Glomerular endothelial cell (primary cell): ENCODE data around the gene TFB1M. TPM values are rescaled to one million over a fixed set of nuclear protein-coding genes. Genes with fewer than 3 reads are reported as not detected.
"Not testable (repeated sequence)": the region's sequence is repeated elsewhere in the genome, so short reads cannot be mapped to it uniquely, and the experiment has no call there.

Experiments
- DNase-seq: peaks from one replicate; pipeline ENCODE4 v3.0.0-alpha.2; 2011; ENCODE audit warnings: low read depth, low spot score; ENCODE audit errors: extremely low read depth
- total RNA-seq: library from RNA; depleted of rRNA; stranded (reverse); fragments of >200 nt; gene quantifications from 2 replicates; pipeline ENCODE4 v1.2.3, GENCODE V29; 2015

The TFB1M gene
- total RNA-seq, 1 donor from 2014 or later: 17.9 TPM

DNA sequence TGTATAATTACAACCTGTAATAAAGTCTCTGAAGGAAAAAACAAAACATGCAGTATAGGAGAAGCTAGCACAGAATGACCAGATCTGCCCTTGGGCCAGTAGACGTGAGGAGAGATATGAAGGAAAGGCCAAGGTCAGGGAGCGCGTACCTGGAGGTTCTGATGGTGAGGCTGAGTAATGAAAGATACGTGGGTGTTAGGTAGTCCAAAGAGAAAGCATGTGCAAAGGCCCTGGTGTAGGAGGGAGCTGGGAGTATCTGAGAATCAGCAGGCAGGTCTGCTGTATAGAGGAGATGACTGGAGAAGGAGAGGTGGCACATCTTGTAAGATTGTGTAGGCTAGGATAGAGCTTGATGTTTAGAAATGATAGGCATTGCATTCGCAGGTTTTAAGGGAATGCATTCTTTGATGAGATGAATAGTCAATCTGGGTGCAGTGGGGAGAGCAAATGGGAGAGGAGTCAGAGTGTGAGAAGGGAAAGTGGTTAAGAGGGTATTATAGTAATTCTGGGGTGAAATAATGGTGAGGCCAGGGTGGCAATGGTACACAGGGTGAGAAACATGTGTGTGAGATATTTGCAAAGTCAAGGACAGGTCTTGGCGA is 15.9 kb upstream of the TFB1M start:
- DNase-seq: no peak

- DNase-seq: no peak
Observed at GRCh38 chr6:155329460-155330132, 15.3 kb upstream of the TFB1M start.

DNA sequence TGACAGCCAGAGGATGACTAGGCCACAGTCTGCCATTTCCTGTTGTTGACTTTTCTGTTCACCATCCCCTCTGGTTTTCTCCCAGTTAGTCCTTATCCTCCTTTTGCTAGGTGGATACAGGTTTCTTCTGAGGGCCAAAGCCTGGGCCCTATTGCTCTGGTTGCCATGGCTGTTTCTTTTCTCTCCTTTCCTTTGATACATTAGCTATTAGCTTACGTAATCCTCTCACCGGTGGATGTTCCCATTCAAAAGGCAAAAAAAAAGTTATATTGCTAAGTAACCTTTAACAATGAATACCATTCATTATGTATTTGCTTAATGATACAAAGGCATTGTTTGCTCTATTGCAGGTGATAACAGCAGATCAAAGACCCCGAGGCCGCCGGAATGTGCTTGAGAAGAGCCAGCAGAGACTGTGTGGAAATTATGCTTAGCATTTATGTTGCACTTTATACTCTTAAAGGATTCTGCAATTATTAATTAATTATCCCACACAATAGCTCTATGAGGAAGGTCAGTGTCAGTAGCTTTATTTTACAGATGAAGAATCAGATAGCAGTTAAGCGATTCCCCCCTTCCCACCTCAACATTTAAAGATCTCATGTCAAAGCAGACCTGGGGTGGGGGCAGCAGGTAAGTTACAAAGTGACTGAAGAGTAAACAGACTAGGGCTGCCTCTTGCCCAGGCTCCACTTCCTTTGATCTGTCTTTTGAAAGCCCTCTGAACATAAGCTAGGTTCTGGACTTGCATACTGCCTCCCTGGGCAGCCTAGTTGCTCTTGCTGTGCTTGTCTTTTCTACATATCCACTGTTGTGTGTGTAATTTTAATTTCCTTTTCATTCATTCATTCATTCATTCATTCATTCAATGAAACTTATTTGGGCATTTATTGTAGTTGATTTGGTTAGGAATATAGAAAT is 14.5 kb upstream of the TFB1M start:
- no peak for DNase-seq

DNA sequence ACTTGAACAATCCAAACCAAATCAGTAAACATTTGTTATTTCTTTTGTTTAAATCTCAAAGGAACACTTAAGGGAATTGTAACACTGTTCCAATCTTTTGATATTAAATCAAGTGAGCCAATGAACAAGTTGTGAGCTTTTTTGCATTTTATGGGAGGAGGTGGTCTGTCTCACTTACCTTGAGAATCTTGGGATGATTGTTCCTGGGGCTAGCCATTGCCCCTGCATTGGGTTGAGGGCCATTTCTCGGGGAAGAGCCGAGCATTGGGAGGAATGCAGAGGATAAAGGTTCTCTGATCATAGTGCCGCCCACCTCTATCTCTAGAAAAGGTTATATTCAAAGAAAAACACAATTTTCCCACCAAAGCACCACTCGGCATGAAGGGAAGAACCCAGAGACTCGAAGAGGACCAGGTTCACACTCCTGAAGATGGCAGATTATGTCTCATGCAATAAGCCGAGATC is 13.8 kb upstream of the TFB1M start:
- no peak for DNase-seq

- no peak for DNase-seq
Observed at GRCh38 chr6:155327326-155328073, 13.2 kb upstream of the TFB1M start.

DNA sequence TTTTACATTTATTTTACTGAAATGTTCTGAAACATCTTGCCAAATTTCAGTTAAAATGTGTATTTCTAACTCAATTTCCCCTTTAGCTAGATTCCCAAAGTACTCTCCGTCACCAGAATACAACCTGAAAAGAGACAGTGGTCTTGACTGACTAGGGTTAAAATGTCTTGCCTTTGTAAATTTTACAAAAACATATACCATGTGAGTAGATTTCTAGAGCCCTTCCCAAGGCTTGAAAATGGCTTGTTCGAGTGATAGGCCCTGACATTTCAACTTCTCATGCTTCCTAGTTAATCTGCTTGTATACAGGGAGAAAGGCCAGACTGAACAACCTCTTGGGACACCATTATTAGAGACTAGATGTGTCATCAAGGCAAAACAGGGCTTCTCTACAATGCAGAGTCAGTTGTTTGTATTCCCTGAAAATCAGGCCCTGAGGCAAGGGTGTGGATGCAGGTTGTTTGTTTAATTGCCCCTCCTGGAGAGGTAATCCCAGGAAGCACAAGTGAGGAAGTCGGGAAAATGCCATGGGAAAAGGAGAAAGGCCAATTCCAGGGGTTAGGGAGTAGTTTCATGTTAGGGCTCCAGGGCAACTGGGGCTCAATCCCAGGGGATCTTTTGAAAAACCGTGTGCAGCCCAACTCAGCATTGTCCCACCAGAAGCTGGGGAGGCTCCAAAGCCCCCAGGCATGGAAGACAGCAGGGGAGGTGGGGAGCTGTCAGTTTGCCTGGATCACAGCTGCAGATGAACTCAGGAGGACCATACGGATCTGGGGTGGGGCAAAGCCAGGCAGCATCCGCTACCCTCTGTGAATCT is 11.6 kb upstream of the TFB1M start:
- DNase-seq: no peak

DNA sequence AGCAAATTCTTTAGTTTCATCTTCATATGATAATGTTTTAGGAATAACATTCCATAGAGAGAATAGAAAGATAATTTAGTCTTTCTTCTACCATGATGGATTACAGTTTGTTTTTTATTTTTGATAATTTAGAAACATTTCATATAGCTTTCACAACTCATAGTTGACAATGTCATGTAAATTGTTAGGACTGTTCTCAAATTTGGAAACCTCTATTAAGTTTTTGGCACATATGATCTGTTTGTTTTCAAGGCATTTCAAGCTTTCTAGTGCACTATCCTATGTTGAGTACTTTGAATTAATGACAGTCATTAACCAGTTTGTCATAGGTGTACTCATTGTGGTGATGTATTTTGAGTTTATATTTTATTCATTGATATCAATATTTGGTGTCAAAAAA is 10.7 kb upstream of the TFB1M start:
- DNase-seq: no peak

DNA sequence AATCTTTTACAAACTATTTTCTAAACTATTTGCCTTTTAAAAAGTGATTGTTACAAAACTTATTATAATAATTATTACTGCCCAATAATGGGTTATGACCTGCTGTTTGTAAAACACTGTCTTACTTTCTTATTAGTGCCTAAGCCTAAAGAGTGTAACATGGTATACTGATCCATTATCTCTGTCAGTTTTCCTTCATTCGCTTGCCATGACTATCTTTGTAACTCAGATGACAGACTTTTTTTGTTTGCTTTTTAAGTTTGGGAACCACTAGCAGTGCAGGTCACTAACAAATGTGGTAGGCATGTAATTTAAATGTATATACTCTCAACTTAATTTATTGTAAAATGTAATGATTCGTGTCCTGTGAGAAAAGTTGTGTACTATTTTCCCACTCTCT is 9.9 kb upstream of the TFB1M start:
- no peak for DNase-seq

GRCh38 chr6:155319902-155320301 is 5.6 kb upstream of the TFB1M start:
- no peak for DNase-seq

DNA sequence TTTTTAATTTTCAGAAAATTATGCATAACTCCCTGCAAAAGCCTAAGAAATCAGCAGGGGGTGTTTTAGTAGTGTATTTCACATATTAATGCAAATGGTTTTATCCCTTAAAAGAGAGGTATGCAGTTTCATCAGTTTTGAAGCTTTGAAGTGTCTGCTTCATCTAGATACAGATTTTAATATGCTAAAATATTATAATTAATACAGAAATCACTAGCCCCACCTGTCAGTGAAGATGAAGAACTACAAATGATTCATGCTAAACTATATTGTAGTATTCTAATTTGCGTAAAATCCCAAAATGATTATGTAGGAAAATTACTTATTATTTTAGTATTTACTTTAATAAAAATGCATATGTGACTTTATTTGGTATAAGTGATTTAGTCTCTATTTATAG is 2.9 kb upstream of the TFB1M start:
- DNase-seq: no peak

- no peak for DNase-seq
Observed at GRCh38 chr6:155316419-155316818, 2.1 kb upstream of the TFB1M start.

GRCh38 chr6:155315516-155315871 is 1.2 kb upstream of the TFB1M start:
- DNase-seq: no peak

DNA sequence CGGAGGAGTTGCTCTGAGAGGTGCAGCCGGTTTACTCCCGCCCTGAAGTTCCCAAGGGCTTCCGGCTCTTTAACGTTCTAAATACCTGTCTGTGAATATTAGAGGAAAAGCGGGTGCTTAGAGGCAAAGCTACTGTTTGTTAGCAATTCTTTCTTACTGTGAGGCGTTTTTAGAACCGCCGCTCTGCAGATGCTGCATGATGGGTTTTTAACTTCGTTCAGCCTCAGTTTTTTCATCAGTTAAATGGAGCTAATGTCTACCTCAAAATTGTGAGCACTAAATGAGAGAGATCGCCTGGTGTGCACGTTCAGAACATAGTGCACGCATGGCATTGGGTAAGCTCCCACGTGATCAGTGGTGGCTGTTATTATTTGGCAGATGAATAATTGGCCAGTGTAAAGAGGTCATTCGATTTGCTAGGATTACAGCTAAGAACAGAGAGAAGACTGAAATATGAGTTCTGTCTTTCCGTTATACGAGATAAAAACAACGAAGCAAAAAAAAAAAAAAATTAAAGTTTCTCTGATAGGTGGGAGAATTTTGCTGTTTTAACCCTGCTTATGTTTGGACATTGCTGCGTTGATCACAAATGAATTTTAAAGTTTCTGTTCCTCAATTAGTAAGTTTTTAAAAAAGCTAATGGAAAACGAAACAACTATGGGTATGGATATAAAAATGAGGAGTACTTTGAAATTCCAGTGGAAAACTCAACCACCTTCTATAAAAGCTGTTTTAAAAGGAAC is 660 bp upstream of the TFB1M start:
- DNase-seq: peak; percentile 71

GRCh38 chr6:155313602-155314091 is 637 bp downstream of the TFB1M start:
- DNase-seq: no peak

DNA sequence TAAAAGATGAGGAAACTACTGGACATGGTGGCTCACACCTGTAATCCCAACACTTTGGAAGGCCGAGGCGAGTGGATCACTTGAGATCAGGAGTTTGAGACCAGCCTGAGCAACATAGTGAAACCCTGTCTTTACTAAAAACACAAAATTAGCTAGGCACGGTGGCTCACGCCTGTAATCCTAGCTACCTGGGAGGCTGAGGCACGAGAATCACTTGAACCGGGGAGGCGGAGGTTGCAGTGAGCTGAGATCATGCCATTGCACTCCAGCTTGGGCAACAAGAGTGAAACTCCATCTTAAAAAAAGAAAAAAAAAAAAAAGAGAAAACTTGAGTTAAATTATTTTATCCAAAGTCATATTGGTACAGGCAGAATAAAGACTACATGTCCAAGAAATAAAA is 1.3 kb downstream of the TFB1M start:
- DNase-seq: not testable (repeated sequence)

- DNase-seq: no peak
Observed at GRCh38 chr6:155311583-155311982, 2.7 kb downstream of the TFB1M start.

DNA sequence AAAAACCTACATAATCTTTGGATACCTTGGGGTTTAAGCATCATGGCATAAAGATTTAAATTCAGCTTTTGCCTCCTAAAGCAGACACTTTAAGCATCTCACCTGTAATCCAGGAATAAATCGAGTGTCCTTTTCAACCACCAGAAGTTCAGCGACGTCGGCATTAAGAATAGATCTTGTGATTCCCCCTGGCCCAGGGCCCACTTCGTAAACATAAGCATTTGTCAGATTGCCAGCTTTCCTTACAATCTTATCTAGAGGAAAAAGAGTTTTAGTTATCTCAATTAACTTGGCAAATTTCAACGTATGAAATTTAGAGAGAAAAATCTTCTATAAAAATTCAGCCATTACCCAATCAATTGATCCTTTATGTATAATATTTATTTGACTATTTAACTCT is 3.2 kb downstream of the TFB1M start:
- DNase-seq: peak; percentile 72

GRCh38 chr6:155310596-155310995 is 3.7 kb downstream of the TFB1M start:
- DNase-seq: no peak

DNA sequence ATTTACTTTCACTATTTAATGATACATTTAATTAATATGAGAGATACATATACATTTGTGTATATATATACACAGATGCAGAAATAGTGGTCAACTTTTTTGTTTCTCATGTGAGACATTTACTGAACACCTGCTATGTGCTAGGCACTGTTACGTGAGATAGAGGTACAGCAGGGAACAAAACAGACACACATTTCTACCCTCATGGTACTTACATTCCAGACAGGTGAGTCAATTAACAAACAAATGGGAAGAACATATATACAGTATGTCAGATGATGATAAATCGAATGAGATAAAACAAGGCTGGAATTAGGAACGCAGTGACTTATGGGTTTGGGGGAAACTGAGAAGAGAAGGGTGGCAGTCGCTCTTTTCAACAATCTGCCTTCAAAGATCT is 5.1 kb downstream of the TFB1M start:
- no peak for DNase-seq
